GM12801 (cell line): ENCODE data around the gene TMEM238.

Experiments
- TF ChIP-seq, protein P1 (sequence below): IDR thresholded peaks from one replicate; pipeline ENCODE4 v1.5.1; 2011; ENCODE audit warnings: control low read depth; ENCODE audit not compliant: insufficient read length; ENCODE audit errors: extremely low read depth

TMEM238 gene

DNA sequence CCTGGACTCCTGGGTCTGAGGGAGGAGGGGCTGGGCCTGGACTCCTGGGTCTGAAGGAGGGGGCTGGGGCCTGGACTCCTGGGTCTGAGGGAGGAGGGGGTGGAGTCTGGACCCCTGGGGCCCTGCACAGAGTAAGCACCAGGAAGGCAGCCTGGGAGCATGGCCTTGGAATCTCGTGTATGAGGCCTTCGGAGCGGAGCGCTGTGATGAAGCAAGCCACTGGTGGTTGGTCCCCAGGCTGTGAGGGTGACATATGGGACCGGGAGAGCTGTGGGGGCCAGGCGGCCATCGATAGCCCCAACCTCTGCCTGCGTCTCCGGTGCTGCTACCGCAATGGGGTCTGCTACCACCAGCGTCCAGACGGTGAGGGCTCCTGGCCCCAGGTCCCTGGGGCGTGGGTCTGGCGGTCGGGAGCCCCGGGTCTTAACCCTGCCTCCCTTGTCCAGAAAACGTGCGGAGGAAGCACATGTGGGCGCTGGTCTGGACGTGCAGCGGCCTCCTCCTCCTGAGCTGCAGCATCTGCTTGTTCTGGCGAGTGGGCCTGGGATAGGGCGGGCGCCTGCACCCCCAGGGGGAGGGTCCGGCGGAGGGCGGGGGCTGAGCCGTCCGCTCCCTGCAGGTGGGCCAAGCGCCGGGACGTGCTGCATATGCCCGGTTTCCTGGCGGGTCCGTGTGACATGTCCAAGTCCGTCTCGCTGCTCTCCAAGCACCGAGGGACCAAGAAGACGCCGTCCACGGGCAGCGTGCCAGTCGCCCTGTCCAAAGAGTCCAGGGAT is 6.5 kb downstream of the TMEM238 start:
- TF ChIP-seq, protein P1, sequence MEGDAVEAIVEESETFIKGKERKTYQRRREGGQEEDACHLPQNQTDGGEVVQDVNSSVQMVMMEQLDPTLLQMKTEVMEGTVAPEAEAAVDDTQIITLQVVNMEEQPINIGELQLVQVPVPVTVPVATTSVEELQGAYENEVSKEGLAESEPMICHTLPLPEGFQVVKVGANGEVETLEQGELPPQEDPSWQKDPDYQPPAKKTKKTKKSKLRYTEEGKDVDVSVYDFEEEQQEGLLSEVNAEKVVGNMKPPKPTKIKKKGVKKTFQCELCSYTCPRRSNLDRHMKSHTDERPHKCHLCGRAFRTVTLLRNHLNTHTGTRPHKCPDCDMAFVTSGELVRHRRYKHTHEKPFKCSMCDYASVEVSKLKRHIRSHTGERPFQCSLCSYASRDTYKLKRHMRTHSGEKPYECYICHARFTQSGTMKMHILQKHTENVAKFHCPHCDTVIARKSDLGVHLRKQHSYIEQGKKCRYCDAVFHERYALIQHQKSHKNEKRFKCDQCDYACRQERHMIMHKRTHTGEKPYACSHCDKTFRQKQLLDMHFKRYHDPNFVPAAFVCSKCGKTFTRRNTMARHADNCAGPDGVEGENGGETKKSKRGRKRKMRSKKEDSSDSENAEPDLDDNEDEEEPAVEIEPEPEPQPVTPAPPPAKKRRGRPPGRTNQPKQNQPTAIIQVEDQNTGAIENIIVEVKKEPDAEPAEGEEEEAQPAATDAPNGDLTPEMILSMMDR, result no peak

DNA sequence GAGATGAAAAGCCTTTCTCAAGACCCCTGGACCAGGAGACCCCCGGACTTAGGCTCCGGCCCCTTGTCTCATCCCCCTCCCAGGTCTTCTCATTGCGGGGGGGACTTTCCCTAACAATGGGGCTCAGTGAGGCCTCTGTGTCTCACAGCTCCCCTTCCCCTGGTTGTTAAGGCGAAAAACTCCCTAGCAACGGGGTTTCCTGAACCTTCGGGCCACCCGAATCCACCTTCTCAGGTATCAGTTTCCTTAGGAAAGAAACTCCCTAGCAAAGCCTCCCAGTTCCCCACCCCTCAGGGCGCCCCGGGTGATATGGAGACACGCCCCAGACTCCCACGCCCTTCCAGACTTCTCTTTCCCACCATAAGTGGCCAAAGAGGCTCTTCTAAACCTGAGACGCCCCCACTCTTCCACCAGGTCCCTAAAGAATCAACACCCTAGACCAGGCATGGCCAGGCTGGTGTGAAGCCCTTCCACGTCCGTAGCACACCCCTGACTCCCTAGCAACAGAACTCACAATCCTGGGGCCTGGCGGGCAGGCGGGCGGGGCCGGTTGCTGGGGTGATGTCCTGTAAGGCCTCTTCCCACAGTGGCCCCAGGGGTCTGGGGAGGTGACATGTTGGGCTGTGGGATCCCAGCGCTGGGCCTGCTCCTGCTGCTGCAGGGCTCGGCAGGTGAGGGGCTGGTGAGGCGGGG is 7.7 kb downstream of the TMEM238 start, which contains the start of gene TMEM190:
Gene TMEM190, plus strand, starts transcription at position 586 of the 693 bp plus-strand sequence. Its CDS starts 28 bp downstream, at position 614.
- TF ChIP-seq, protein P1, result no peak

DNA sequence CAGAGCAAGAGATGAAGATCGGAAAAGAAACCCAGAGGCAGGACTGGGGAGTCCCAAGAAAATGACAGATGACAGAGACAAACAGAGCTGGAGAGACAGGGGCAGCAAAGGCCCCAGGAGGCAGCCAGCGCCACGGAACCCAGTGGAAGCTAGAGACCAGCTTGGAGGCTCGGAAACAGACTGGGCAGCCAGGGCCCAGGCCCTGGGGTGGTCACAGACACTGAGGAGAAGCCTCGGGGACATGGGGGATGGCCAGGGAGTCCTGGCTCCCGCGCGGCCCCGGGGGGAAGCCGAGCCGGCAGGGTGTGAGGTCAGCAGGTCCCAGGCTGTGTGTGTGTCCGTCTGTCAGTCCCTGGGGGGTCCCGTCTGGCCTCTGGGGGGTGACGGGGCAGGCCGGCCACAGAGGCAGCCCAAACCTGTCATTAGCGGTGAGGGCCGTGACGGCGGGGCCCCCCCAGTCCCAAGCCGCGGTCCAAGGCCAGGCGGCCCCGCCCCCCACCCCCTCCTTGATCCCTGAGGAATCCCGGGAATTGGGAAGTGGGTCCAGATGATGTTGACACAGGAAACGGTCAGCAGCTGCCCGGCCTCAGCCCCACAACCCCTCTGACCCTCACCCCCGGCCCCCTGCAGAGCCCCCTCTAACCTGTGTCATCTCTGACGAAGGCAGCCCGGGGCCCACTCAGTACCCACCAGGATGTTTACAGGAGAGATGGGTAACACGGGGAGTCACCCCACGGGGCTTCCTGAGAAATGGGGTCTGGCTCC is 9.9 kb downstream of the TMEM238 start:
- TF ChIP-seq, protein P1, result no peak

DNA sequence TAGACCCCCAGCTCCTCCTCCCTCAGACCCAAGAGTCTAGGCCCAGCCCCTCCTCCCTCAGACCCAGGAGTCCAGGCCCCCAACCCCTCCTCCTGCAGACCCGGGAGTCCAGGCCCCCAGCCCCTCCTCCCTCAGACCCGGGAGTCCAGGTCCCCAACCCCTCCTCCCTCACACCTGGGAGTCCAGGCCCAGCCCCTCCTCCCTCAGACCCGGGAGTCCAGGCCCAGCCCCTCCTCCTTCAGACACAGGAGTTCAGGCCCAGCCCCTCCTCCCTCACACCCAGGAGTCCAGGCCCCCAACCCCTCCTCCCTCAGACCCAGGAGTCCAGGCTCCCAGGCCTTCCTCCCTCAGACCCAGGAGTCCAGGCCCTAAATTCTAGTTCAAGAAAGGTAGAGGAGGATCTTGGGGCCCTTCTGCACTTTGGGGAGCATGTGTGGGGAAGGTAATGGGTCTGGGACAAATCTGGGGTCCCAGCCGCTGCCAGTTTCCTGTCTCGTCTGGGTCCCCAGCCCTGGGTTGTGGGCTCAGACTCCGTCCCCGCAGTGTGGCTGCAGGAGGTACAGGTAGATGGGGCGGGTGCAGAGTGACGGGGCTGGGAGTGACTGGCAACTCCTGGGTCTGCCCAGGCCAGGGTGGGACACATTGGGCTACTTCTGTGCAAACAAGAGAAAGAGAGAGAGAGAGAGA is 10.6 kb downstream of the TMEM238 start:
- TF ChIP-seq, protein P1, result no peak

DNA sequence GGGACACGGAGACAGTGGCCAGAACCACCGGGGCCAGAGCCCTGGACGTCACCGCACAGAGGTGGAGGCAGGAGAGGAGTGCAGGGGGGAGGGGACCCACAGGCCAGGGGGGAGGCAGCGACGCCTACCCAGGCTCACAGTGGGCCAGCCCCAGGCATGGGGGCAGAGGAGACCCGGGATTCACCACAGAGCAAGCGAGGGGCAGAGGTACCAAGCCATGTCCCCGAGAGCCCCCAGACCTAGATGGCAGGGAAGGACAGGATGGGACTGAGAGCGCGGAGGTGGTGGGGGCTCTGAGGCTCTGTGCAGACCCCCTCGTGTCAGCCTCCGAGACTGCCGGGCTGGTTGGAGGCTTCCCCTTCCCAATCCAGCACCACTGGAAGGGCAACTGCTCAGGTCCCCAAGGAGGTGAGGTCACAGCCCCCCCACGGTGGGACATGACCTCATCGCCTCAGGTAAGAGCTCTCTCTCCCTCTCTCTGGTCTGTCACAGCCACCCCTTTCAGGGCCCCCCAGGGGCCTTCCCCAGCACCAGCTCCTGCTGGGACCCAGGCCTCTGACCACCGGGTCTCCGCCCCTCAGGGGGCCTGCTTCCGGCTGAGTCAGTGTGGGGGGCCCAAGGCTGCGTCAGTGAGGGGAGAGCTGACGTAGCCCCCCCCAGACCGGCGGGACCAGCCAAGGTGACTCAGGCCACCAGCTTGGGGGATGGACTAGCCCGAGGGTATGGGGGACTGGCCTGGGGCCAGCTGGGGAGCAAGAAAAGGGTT is 11.6 kb downstream of the TMEM238 start:
- TF ChIP-seq, protein P1, result no peak

DNA sequence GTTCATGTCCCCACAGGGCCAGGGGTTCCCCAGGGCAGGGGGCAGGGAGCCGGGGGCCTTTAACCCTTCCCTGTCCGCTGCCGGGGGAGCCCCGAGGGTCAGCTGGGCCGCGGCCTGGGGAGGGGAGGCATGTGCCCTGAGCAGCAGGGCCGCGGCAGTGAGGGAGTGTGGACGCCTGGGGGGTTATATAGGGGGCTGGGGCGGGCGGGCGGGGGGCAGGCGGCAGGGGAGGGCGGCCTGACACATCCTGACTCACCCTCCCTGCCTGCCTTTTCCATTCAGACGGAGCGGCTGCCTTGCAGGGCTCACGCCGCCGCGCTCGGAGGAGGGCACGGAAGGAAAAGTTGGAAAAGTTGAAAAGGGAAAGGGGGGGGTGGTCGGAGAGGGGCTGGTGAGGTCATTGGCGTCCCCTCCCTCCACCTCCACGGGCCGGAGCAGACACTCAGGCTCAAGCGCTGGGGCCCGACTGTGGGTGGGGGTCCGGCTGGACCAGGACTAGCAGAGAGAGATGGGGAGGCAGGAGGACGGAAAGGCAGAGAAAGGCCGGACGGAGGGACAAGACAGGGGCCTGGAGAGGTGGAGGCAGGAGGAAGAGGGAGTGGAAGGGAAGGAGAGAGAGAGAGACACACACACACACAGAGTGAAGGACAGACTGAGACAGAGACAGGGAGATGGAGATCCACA is 13.6 kb downstream of the TMEM238 start, which contains the start of gene IL11:
Gene IL11, minus strand, starts transcription at position 159 of the 684 bp plus-strand sequence. Its CDS starts 153 bp downstream, at position 6.
- TF ChIP-seq, protein P1, result no peak
